K562 (cell line): Measurements from ENCODE around the gene ARMH3. TPM values are rescaled to one million over a fixed set of nuclear protein-coding genes. Genes with fewer than 3 reads are reported as not detected.

Source experiments
- ATAC-seq: fragments of 200-7000 bp; cut with Tn5 transposase; 3 replicates; pipeline ENCODE4 v1.9.1; 2020; ENCODE audit warnings: moderate library complexity
- BruUV-seq: library from RNA; stranded (reverse); fragments of 400-500 nt; replicated peaks from 2 replicates; lab custom pipeline; 2021; lab: Mats Ljungman, UMichigan
- CTCF ChIA-PET: fragments of 300-600 bp; formaldehyde crosslinking; extraction: SDS; loops from one replicate; lab custom pipeline; 2021; ENCODE audit warnings: low intra/inter-chr PET ratio; lab: Yijun Ruan, JAX
- POLR2A ChIA-PET: fragments of 300-600, 350-650 bp; sonication (Branson Sonifier 250); formaldehyde crosslinking; extraction: SDS; loops from one replicate; lab custom pipeline; 2021; ENCODE audit warnings: antibody characterized with exemption, inconsistent platforms; lab: Yijun Ruan, JAX
- DNase-seq, 4 experiments: peaks; one replicate each; pipeline versions ENCODE4 v3.0.0 to v3.0.0-alpha.2; 2011 to 2018; ENCODE audit warnings: low spot score in 3 of 4, mixed read lengths in 3 of 4; ENCODE audit errors: extremely low read depth in 1 of 4
- FAIRE-seq: peaks from 2 replicates; lab custom pipeline; 2011; peaks lifted over from hg19 to GRCh38; lab: Jason Lieb, UNC
- H2AFZ ChIP-seq: 2 replicates; pipeline ENCODE4 v1.6.0; 2011; ENCODE audit warnings: low read depth, low read length, control low read depth, inconsistent platforms
- H3K27ac ChIP-seq: fragments of 200-600 bp; 3 replicates; pipeline ENCODE4 v1.8.0; 2011; ENCODE audit warnings: low read depth, mild to moderate bottlenecking, control low read depth, inconsistent platforms, low read length, moderate library complexity, mixed read lengths; ENCODE audit errors: extremely low read depth
- H3K27me3 ChIP-seq, 2 experiments: fragments of 300-600 bp in 1 of 2; 2 replicates in 1 of 2; 3 replicates in 1 of 2; pipeline versions ENCODE4 v1.6.0 to v1.8.0; 2011; ENCODE audit warnings: inconsistent platforms in 2 of 2, low read length in 2 of 2, mild to moderate bottlenecking in 1 of 2, mixed read lengths in 1 of 2, moderate library complexity in 1 of 2; ENCODE audit not compliant: control insufficient read depth in 2 of 2, insufficient read depth in 2 of 2
- H3K36me3 ChIP-seq: fragments of 300-600 bp; 3 replicates; pipeline ENCODE4 v1.8.0; 2011; ENCODE audit warnings: mild to moderate bottlenecking, low read length, inconsistent platforms; ENCODE audit not compliant: control insufficient read depth, insufficient read depth
- H3K4me1 ChIP-seq, 2 experiments: fragments of 200-600 bp in 1 of 2; replicated peaks in 1 of 2; 2 replicates in 1 of 2; 3 replicates in 1 of 2; pipeline versions ENCODE4 v1.5.1 to v1.8.0; 2011; ENCODE audit warnings: inconsistent platforms in 2 of 2, low read length in 2 of 2, mild to moderate bottlenecking in 1 of 2, mixed read lengths in 1 of 2, moderate library complexity in 1 of 2; ENCODE audit not compliant: control insufficient read depth in 2 of 2, insufficient read depth in 2 of 2
- H3K4me2 ChIP-seq: 2 replicates; pipeline ENCODE4 v1.6.1; 2011; ENCODE audit warnings: low read length, control low read depth, inconsistent platforms, mixed read lengths; ENCODE audit not compliant: insufficient read depth
- H3K4me3 ChIP-seq: fragments of 200-600 bp; sonication (generic), shearing (Covaris generic); 2 replicates; pipeline ENCODE4 v1.5.1; 2016; ENCODE audit warnings: control low read depth, inconsistent platforms
- H3K79me2 ChIP-seq: fragments of 200-600 bp; 3 replicates; pipeline ENCODE4 v1.8.0; 2011; ENCODE audit warnings: low read length, inconsistent platforms; ENCODE audit not compliant: control insufficient read depth, insufficient read depth
- H3K9ac ChIP-seq, 2 experiments: 2 replicates each; pipeline versions ENCODE4 v1.6.0 to v1.6.1; 2011; ENCODE audit warnings: low read depth in 2 of 2, low read length in 2 of 2, control low read depth in 1 of 2, inconsistent platforms in 1 of 2, mild to moderate bottlenecking in 1 of 2, mixed read lengths in 1 of 2; ENCODE audit not compliant: insufficient read depth in 1 of 2
- H3K9me1 ChIP-seq: one replicate; pipeline ENCODE4 v1.6.0; 2011; ENCODE audit warnings: inconsistent platforms, mild to moderate bottlenecking, low read length, moderate library complexity; ENCODE audit not compliant: control insufficient read depth, insufficient read depth
- H3K9me3 ChIP-seq: replicated peaks from 2 replicates; pipeline ENCODE4 v1.5.1; 2011; ENCODE audit warnings: low read depth, low read length, inconsistent platforms; ENCODE audit not compliant: control insufficient read depth, insufficient read depth
- H4K20me1 ChIP-seq: replicated peaks from 2 replicates; pipeline ENCODE4 v1.6.1; 2011; ENCODE audit warnings: low read length, inconsistent platforms, mixed read lengths; ENCODE audit not compliant: control insufficient read depth, insufficient read depth
- CXXC5 ChIP-seq: fragments of 250-450 bp; sonication (Bioruptor Pico); IDR thresholded peaks from 2 replicates; pipeline ENCODE4 v1.8.0; 2022; ENCODE audit warnings: inconsistent platforms, mild to moderate bottlenecking, moderate library complexity
- ZNF24 ChIP-seq: fragments of 450-650 bp; IDR thresholded peaks from 2 replicates; pipeline ENCODE4 v1.6.1; 2016
- in situ Hi-C: fragments of 300-500 bp; cut with MboI; formaldehyde crosslinking; loops from 4 replicates; pipeline ENCODE4 v1.15.0; 2018; ENCODE audit warnings: inconsistent platforms, mixed read lengths
- intact Hi-C: fragments of 100-400 bp; cut with micrococcal nuclease; formaldehyde crosslinking; loops from 2 replicates; pipeline ENCODE4 v1.14.2; 2022
- polyA plus RNA-seq, 8 experiments: library from polyadenylated mRNA; depleted of rRNA in 4 of 8; stranded (reverse) in 5 of 8; unstranded in 3 of 8; fragments of >200 nt; fragmentation: Nextera tagmentation in 2 of 8; fragmentation: Illumina TruSeq in 1 of 8; extraction: Ambion mirVana in 2 of 8; extraction: Trizol in 1 of 8; gene quantifications; 2 replicates each; pipeline versions ENCODE4 v1.2.1 to v1.2.3, GENCODE V29; 2011 to 2014; ENCODE audit warnings: inconsistent platforms in 1 of 8, missing spikeins in 1 of 8
- total RNA-seq, 7 experiments: library from RNA; depleted of rRNA in 6 of 7; stranded (reverse); fragments of >200 nt in 6 of 7; fragmentation: Illumina TruSeq in 2 of 7; extraction: Trizol in 2 of 7; gene quantifications; 2 replicates each; pipeline versions ENCODE4 v1.2.1 to v1.2.3, GENCODE V29; 2011 to 2021; ENCODE audit warnings: low replicate concordance in 1 of 7
- TF ChIP-seq, protein P1 (sequence below), 2 experiments: IDR thresholded peaks in 1 of 2; conservative IDR thresholded peaks in 1 of 2; 2 replicates each; pipeline ENCODE4 v1.6.1; 2016; ENCODE audit warnings: low read depth in 2 of 2, mild to moderate bottlenecking in 1 of 2, missing compliant biosample characterization in 1 of 2, missing genetic modification characterization in 1 of 2, moderate library complexity in 1 of 2
- TF ChIP-seq, protein P2 (sequence below): fragments of 150-350 bp; conservative IDR thresholded peaks from 2 replicates; pipeline ENCODE4 v1.6.1; 2014; ENCODE audit warnings: low read length

The ARMH3 gene
- total and polyA plus RNA-seq, 9 of the 15 experiments (the other 6 are each of a cell fraction or from before 2014, with no cell fraction given) = 0.29 to 0.73 TPM; not detected in 7

DNA sequence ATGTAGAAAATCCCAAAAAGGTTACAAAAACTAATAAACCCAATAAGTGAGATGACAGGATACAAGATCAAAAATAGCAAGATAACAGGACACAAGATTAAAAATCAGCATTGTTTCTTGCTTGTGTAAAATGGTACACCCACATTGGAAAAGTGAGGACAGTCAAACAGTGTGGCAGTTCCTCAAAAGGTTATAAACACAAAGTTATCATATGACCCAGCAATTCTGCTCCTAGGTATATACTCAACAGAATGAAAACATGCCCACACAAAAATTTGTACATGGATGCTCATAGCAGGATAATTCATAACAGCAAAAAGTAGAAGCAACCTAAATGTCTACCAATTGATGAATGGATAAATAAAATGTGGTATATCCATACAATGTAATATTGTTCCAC lies 105.8 kb downstream of the ARMH3 start:
- TF ChIP-seq, protein P1, sequence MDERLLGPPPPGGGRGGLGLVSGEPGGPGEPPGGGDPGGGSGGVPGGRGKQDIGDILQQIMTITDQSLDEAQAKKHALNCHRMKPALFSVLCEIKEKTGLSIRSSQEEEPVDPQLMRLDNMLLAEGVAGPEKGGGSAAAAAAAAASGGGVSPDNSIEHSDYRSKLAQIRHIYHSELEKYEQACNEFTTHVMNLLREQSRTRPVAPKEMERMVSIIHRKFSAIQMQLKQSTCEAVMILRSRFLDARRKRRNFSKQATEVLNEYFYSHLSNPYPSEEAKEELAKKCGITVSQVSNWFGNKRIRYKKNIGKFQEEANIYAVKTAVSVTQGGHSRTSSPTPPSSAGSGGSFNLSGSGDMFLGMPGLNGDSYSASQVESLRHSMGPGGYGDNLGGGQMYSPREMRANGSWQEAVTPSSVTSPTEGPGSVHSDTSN (CRISPR knock-in tag; IDR thresholded peaks at IDR 0.05; ENCODE audit: low read depth) = no peak
- TF ChIP-seq, protein P1 (tag; conservative IDR thresholded peaks at IDR 0.05; ENCODE audit: low read depth) = no peak
- TF ChIP-seq ZNF24 (no peak), CXXC5 (CRISPR knock-in tag) (no peak)
- TF ChIP-seq, protein P2, sequence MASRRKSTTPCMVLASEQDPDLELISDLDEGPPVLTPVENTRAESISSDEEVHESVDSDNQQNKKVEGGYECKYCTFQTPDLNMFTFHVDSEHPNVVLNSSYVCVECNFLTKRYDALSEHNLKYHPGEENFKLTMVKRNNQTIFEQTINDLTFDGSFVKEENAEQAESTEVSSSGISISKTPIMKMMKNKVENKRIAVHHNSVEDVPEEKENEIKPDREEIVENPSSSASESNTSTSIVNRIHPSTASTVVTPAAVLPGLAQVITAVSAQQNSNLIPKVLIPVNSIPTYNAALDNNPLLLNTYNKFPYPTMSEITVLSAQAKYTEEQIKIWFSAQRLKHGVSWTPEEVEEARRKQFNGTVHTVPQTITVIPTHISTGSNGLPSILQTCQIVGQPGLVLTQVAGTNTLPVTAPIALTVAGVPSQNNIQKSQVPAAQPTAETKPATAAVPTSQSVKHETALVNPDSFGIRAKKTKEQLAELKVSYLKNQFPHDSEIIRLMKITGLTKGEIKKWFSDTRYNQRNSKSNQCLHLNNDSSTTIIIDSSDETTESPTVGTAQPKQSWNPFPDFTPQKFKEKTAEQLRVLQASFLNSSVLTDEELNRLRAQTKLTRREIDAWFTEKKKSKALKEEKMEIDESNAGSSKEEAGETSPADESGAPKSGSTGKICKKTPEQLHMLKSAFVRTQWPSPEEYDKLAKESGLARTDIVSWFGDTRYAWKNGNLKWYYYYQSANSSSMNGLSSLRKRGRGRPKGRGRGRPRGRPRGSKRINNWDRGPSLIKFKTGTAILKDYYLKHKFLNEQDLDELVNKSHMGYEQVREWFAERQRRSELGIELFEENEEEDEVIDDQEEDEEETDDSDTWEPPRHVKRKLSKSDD = no peak
- no peak for ATAC-seq
- no peak for FAIRE-seq

More for the DNA sequence above, 105.8 kb downstream of the ARMH3 start:
- H3K36me3 ChIP-seq = no peaks in the 10 kb centered on the region
- ChIA-PET POLR2A (no interaction called here), CTCF (no interaction called here)
- no peak overlapping the region for H2AFZ ChIP-seq
- intact Hi-C loops = no loop called here
- no peak overlapping the region for H3K27ac ChIP-seq
- H3K9ac ChIP-seq = no peak overlapping the region
- no peaks in the 10 kb centered on the region for H3K79me2 ChIP-seq
- no peaks in the 10 kb centered on the region for H3K9me3 ChIP-seq
- BruUV-seq = no TSS peak
- DNase-seq = no peak
- H3K27me3 ChIP-seq = no peaks in the 10 kb centered on the region
- no peaks in the 10 kb centered on the region for H3K4me1 ChIP-seq
- no peaks in the 10 kb centered on the region for H3K9me1 ChIP-seq
- in situ Hi-C loops = no loop called here
- no peak overlapping the region for H3K4me3 ChIP-seq
- H4K20me1 ChIP-seq = no peaks in the 10 kb centered on the region
- no peak overlapping the region for H3K4me2 ChIP-seq
